GM18511 (cell line): Measurements from ENCODE around the gene NUDT3.

Experiments
- ATAC-seq: cut with Tn5 transposase; IDR thresholded peaks from one replicate; pipeline ENCODE4 v1.9.1; 2021; ENCODE audit warnings: mild to moderate bottlenecking, moderate library complexity; ENCODE audit not compliant: unreplicated experiment

NUDT3 gene

DNA sequence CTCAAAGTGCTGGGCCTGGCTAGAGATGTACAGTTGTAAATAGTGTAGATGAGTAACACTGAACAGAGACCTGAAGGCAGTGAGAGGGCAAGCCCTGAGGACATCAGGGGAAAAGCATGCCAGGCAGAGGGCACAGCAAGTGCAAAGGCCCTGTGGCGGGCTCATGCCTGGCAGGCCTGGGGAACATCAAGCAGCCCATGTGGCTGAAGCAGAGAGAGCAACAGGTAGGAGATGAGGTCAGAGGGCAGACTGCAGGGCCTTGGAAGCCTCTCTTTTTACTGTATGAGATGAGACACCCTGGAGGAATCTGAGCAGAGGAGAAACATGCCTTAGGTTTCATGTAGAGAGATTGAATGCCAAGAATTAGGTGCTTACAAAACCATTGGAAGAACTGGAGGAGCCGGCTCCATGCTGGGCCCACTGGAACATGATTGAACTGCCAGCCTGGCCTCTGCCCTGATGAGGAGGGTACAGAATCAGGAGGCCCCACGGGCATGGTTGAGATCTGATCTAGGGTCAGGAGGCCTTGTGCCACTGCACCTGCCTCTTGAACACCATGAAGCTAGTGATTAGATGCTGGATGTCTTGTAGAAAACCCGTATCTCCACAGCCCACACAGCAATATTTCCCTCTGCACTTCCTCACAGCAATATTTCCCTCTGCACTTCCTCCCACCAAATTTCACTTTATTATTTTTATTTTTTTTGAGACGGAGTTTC is 161.7 kb downstream of the NUDT3 start:
- ATAC-seq = no peak

DNA sequence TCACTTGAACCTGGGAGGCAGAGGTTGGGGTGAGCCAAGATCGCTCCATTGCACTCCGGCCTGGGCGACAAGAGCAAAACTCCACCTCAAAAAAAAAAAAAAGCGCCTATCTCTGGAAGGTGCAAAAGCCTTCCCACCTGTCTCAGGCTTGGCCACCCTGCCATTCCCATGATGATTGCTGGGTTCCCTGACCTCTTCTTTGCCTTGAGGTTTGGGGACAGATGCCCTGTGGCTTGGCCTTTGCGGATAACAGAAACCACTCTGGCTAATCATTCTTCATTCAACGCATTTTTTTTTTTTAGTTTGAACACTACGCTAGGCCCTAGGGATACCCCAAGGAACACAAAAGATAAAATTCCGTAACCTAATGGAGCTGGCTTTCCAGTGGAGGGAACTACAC is 162.6 kb downstream of the NUDT3 start:
- ATAC-seq = no peak
